K562 (cell line): ENCODE results near the gene COX10.

Source experiments
- JUN ChIP-seq, 2 experiments: sonication (generic) in 1 of 2; formaldehyde crosslinking in 1 of 2; IDR thresholded peaks; 2 replicates each; pipeline versions ENCODE4 v1.6.1 to v1.8.0; 2012 to 2022; ENCODE audit warnings: borderline replicate concordance in 2 of 2, mild to moderate bottlenecking in 2 of 2, improper control_type of control experiment in 1 of 2, low read depth in 1 of 2, low read length in 1 of 2, missing genetic modification reagents in 1 of 2
- SRF ChIP-seq, 2 experiments: fragments of 250-450, 450-650 bp in 1 of 2; sonication (Bioruptor Pico) in 1 of 2; sonication (generic) in 1 of 2; formaldehyde crosslinking; IDR thresholded peaks; 2 replicates each; pipeline versions ENCODE4 v1.5.0 to v1.5.1; 2020 to 2022; ENCODE audit warnings: mild to moderate bottlenecking in 1 of 2, missing genetic modification reagents in 1 of 2
- ZNF263 ChIP-seq: sonication (generic); formaldehyde crosslinking; IDR thresholded peaks from 2 replicates; pipeline ENCODE4 v1.8.0; 2022; ENCODE audit warnings: mild to moderate bottlenecking, missing genetic modification reagents, borderline replicate concordance
- TF ChIP-seq, protein P1 (sequence below): fragments of 450-650 bp; IDR thresholded peaks from 2 replicates; pipeline ENCODE4 v1.6.1; 2016; ENCODE audit warnings: missing biosample characterization, missing genetic modification characterization
- TF ChIP-seq, protein P2 (sequence below): fragments of 450-650 bp; formaldehyde crosslinking; IDR thresholded peaks from 2 replicates; pipeline ENCODE4 v1.4.0; 2022; ENCODE audit warnings: missing genetic modification characterization

DNA sequence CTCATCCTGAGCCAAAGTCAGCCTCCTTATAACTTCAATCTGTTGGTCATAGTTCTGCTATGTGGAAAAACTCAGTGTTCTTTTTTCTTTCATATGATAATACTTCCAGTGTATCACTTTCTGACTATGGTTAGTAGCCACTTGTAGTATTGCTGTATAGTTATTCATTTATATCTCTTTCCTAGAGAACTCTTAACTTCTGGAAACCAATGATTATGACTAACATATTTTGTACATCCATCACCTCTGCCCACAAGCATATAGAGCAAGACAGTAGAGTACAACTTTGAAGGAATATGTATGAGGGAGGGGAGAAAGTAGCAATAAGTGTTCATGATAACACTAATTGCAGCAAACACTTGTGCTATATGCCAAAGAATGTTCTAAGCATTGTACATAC, 38.6 kb downstream of the COX10 start:
- TF ChIP-seq, protein P1, sequence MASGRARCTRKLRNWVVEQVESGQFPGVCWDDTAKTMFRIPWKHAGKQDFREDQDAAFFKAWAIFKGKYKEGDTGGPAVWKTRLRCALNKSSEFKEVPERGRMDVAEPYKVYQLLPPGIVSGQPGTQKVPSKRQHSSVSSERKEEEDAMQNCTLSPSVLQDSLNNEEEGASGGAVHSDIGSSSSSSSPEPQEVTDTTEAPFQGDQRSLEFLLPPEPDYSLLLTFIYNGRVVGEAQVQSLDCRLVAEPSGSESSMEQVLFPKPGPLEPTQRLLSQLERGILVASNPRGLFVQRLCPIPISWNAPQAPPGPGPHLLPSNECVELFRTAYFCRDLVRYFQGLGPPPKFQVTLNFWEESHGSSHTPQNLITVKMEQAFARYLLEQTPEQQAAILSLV: no peak
- TF ChIP-seq JUN (IDR thresholded peaks at IDR 0.05; ENCODE audit: borderline replicate concordance, low read depth, low read length) (no peak), JUN (CRISPR knock-in tag; IDR thresholded peaks at IDR 0.05; ENCODE audit: borderline replicate concordance) (no peak), SRF (CRISPR knock-in tag; IDR thresholded peaks at IDR 0.05) (no peak), ZNF263 (CRISPR knock-in tag) (no peak)
- TF ChIP-seq, protein P2, sequence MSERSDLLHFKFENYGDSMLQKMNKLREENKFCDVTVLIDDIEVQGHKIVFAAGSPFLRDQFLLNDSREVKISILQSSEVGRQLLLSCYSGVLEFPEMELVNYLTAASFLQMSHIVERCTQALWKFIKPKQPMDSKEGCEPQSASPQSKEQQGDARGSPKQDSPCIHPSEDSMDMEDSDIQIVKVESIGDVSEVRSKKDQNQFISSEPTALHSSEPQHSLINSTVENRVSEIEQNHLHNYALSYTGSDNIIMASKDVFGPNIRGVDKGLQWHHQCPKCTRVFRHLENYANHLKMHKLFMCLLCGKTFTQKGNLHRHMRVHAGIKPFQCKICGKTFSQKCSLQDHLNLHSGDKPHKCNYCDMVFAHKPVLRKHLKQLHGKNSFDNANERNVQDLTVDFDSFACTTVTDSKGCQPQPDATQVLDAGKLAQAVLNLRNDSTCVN (CRISPR knock-in tag): no peak
